Caco-2 (cell line): ENCODE results near the gene CHST9. TPM values are rescaled to one million over a fixed set of nuclear protein-coding genes. Genes with fewer than 3 reads are reported as not detected.

Source experiments
- BruUV-seq: library from RNA; stranded (reverse); fragments of 400-500 nt; replicated peaks from 2 replicates; lab custom pipeline; 2021; lab: Mats Ljungman, UMichigan
- CTCF ChIA-PET: fragments of 300-600 bp; sonication (Branson Sonifier 250); formaldehyde crosslinking; loops from one replicate; lab custom pipeline; 2022; ENCODE audit warnings: antibody characterized with exemption; lab: Charles Lee
- POLR2A ChIA-PET: fragments of 300-600 bp; sonication (Branson Sonifier 250); formaldehyde crosslinking; loops from one replicate; lab custom pipeline; 2022; ENCODE audit warnings: antibody characterized with exemption; lab: Charles Lee
- DNase-seq, 2 experiments: peaks; one replicate each; pipeline versions ENCODE4 v3.0.0 to v3.0.0-alpha.2; 2020 to 2022
- H3K27me3 ChIP-seq: replicated peaks from 2 replicates; pipeline ENCODE4 v1.6.0; 2011; ENCODE audit warnings: low read length; ENCODE audit not compliant: control insufficient read depth, insufficient read depth
- H3K36me3 ChIP-seq: 2 replicates; pipeline ENCODE4 v1.5.1; 2011; ENCODE audit warnings: low read length; ENCODE audit not compliant: control insufficient read depth, insufficient read depth
- H3K4me1 ChIP-seq: fragments of 250-450 bp; sonication (Bioruptor Pico); 2 replicates; pipeline ENCODE4 v1.5.1; 2020; ENCODE audit warnings: mild to moderate bottlenecking
- H3K4me3 ChIP-seq: 2 replicates; pipeline ENCODE4 v1.5.1; 2011; ENCODE audit warnings: low read depth, mild to moderate bottlenecking, control low read depth, low read length
- H3K9me3 ChIP-seq: fragments of 250-450 bp; sonication (Bioruptor Pico); 2 replicates; pipeline ENCODE4 v1.5.1; 2020; ENCODE audit warnings: mild to moderate bottlenecking, moderate library complexity
- H3K27ac Mint-ChIP-seq: one replicate; pipeline ENCODE4 v1.8.0; 2022; ENCODE audit warnings: mixed read lengths; ENCODE audit not compliant: unreplicated experiment
- H3K27me3 Mint-ChIP-seq: one replicate; pipeline ENCODE4 v1.8.0; 2022; ENCODE audit warnings: mixed read lengths; ENCODE audit not compliant: insufficient read depth, unreplicated experiment
- H3K36me3 Mint-ChIP-seq: one replicate; pipeline ENCODE4 v1.8.0; 2022; ENCODE audit warnings: mild to moderate bottlenecking, mixed read lengths; ENCODE audit not compliant: insufficient read depth, unreplicated experiment
- H3K4me1 Mint-ChIP-seq: one replicate; pipeline ENCODE4 v1.8.0; 2022; ENCODE audit warnings: low read depth, mixed read lengths; ENCODE audit not compliant: unreplicated experiment
- H3K4me3 Mint-ChIP-seq: one replicate; pipeline ENCODE4 v1.8.0; 2022; ENCODE audit warnings: mild to moderate bottlenecking, moderate library complexity, mixed read lengths; ENCODE audit not compliant: unreplicated experiment
- H3K9me3 Mint-ChIP-seq: one replicate; pipeline ENCODE4 v1.8.0; 2022; ENCODE audit warnings: mixed read lengths; ENCODE audit not compliant: unreplicated experiment
- CTCF ChIP-seq, 2 experiments: fragments of 200-600 bp in 1 of 2; IDR thresholded peaks; 1 replicate in 1 of 2; 2 replicates in 1 of 2; pipeline versions ENCODE4 v1.5.1 to v1.8.0; 2011 to 2022; ENCODE audit warnings: antibody characterized with exemption in 1 of 2, control low read depth in 1 of 2, inconsistent platforms in 1 of 2, low read depth in 1 of 2, low read length in 1 of 2, mild to moderate bottlenecking in 1 of 2, moderate library complexity in 1 of 2; ENCODE audit not compliant: insufficient read depth in 1 of 2, severe bottlenecking in 1 of 2, unreplicated experiment in 1 of 2
- intact Hi-C: fragments of 100-400 bp; cut with micrococcal nuclease; formaldehyde crosslinking; loops from one replicate; pipeline ENCODE4 v1.10.0; 2022; ENCODE audit not compliant: unreplicated experiment
- total RNA-seq: library from RNA; stranded (reverse); gene quantifications from 2 replicates; pipeline ENCODE4 v1.2.3, GENCODE V29; 2022

Gene CHST9
- total RNA-seq, 1 experiment from 2014 or later: 26.5 TPM

GRCh38 chr18:27121108-27121507, 64.0 kb downstream of the CHST9 start:
- no peak overlapping the region for H3K4me3 ChIP-seq
- CTCF ChIA-PET: no interaction called here
- no peak for TF ChIP-seq CTCF (IDR thresholded peaks at IDR 0.05; ENCODE audit: insufficient read depth in 1 of 2, low read depth in 1 of 2, low read length in 1 of 2, severe bottlenecking in 1 of 2, unreplicated experiment in 1 of 2)
- POLR2A ChIA-PET: no interaction called here
- Mint-ChIP-seq H3K27me3 (no peaks in the 10 kb centered on the region), H3K36me3 (peaks cover 6% of the 10 kb centered on the region), H3K4me1 (no peaks in the 10 kb centered on the region), H3K27ac (no peak overlapping the region), H3K9me3 (no peaks in the 10 kb centered on the region), H3K4me3 (no peak overlapping the region)
- no peaks in the 10 kb centered on the region for H3K9me3 ChIP-seq
- no TSS peak for BruUV-seq
- intact Hi-C loops: no loop called here
- no peaks in the 10 kb centered on the region for H3K4me1 ChIP-seq
- H3K27me3 ChIP-seq: no peaks in the 10 kb centered on the region
- H3K36me3 ChIP-seq: no peaks in the 10 kb centered on the region
- no peak for DNase-seq

GRCh38 chr18:27120246-27120645, 64.9 kb downstream of the CHST9 start:
- no peaks in the 10 kb centered on the region for H3K4me1 ChIP-seq
- no peaks in the 10 kb centered on the region for H3K4me1 Mint-ChIP-seq

GRCh38 chr18:27118973-27119372, 66.1 kb downstream of the CHST9 start:
- Histone ChIP-seq H3K27me3 (no peaks in the 10 kb centered on the region), H3K4me3 (no peak overlapping the region), H3K4me1 (no peaks in the 10 kb centered on the region), H3K9me3 (no peaks in the 10 kb centered on the region), H3K36me3 (no peaks in the 10 kb centered on the region)
- Mint-ChIP-seq H3K4me3 (no peak overlapping the region), H3K9me3 (no peaks in the 10 kb centered on the region), H3K27me3 (no peaks in the 10 kb centered on the region), H3K4me1 (no peaks in the 10 kb centered on the region), H3K36me3 (peaks cover 5% of the 10 kb centered on the region), H3K27ac (no peak overlapping the region)
- POLR2A ChIA-PET: no interaction called here
- TF ChIP-seq CTCF (IDR thresholded peaks at IDR 0.05; ENCODE audit: insufficient read depth in 1 of 2, low read depth in 1 of 2, low read length in 1 of 2, severe bottlenecking in 1 of 2, unreplicated experiment in 1 of 2): no peak
- intact Hi-C loops: no loop called here
- BruUV-seq: no TSS peak
- CTCF ChIA-PET: no interaction called here
- DNase-seq: no peak

More at GRCh38 chr18:27120246-27120645, 64.9 kb downstream of the CHST9 start:
- ChIA-PET CTCF (no interaction called here), POLR2A (no interaction called here)
- intact Hi-C loops: no loop called here
- Histone ChIP-seq H3K27me3 (no peaks in the 10 kb centered on the region), H3K4me3 (no peak overlapping the region), H3K36me3 (no peaks in the 10 kb centered on the region), H3K9me3 (no peaks in the 10 kb centered on the region)
- no peak for TF ChIP-seq CTCF (IDR thresholded peaks at IDR 0.05; ENCODE audit: insufficient read depth in 1 of 2, low read depth in 1 of 2, low read length in 1 of 2, severe bottlenecking in 1 of 2, unreplicated experiment in 1 of 2)
- Mint-ChIP-seq H3K9me3 (no peaks in the 10 kb centered on the region), H3K4me3 (no peak overlapping the region), H3K36me3 (peaks cover 6% of the 10 kb centered on the region), H3K27me3 (no peaks in the 10 kb centered on the region), H3K27ac (no peak overlapping the region)
- no TSS peak for BruUV-seq
- DNase-seq: no peak
